ENCODE results near the gene FOXP1. TPM values are rescaled to one million over a fixed set of nuclear protein-coding genes. Genes with fewer than 3 reads are reported as not detected.

FOXP1 gene
- polyA plus RNA-seq, 1 donor from 2014 or later: 5.6 TPM

DNA sequence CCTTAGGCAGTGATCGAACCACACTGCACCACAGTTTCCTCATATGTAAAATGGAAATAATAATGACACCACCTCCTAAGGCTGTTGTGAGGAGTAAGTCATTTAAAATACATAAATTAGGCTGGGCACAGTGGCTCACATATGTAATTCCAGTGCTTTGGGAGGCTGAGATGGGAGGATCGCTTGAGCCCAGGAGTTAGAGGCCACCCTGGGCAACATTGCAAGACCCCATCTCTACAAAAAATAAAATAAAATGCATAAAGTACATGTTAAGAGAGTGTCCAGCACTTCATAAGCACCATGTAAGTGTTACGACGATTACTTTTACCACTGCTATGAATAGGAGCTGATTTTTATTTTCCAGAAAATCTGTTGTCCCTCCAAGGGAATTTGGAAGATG, 440.0 kb downstream of the FOXP1 start:
- Histone ChIP-seq H3K27ac (ENCODE audit: low read length) (no peak overlapping the region), H3K9me2 (ENCODE audit: insufficient read depth, low read length) (no peaks in the 10 kb centered on the region), H3K4me3 (ENCODE audit: low read length) (no peak overlapping the region), H3K79me2 (replicated peaks; ENCODE audit: insufficient read depth, low read length) (no peaks in the 10 kb centered on the region), H3K9ac (ENCODE audit: low read length) (no peak overlapping the region), H4K20me1 (ENCODE audit: insufficient read depth) (no peaks in the 10 kb centered on the region), H3K36me3 (ENCODE audit: insufficient read depth, low read length) (no peaks in the 10 kb centered on the region), H2AFZ (ENCODE audit: low read depth, low read length) (no peak overlapping the region), H3K9me3 (ENCODE audit: low read length) (no peaks in the 10 kb centered on the region), H3F3A (ENCODE audit: insufficient read depth, low read length, poor library complexity, severe bottlenecking) (no peaks in the 10 kb centered on the region), H3K27me3 (ENCODE audit: insufficient read depth, low read depth, low read length) (no peaks in the 10 kb centered on the region), H3K4me2 (ENCODE audit: low read length) (no peak overlapping the region)
- no peak for TF ChIP-seq POLR2AphosphoS5 (IDR thresholded peaks at IDR 0.05)

DNA sequence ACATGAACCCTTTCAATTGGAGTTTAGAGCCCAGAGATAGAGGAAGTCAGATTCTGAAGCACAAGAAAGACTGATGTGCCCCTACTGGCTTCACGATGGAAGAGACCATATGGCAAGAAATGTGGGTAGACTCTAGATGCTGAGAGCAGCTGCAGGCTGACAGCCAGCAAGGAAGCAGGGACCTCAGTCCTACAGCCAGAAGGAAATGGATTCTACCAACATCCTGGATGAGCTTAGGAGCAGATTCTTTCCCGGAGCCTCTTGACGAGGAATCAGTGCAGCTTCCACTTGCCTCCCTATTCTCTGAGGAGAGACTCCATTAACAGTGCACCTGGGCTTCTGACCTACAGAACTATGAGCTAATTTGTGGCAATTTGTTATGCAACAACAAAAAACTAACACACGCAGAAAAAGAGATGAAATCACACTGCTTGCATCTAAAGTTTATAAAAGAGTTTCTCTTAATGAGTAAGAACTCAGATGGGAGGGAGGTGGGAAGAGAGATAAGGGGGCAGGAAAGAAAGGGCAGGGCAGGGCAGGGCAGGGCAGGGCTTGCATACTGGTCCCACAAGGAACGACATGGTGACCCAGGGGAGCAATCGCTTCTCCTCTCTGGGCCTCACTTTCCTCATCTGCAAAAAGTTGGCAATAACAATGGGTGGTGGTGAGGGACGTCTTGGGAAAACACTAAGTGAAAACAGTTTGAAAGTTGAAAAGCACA, 440.9 kb downstream of the FOXP1 start:
- Histone ChIP-seq H3K36me3 (ENCODE audit: insufficient read depth, low read length) (no peaks in the 10 kb centered on the region), H3F3A (ENCODE audit: insufficient read depth, low read length, poor library complexity, severe bottlenecking) (no peaks in the 10 kb centered on the region), H3K27me3 (ENCODE audit: insufficient read depth, low read depth, low read length) (no peaks in the 10 kb centered on the region), H2AFZ (ENCODE audit: low read depth, low read length) (no peak overlapping the region), H4K20me1 (ENCODE audit: insufficient read depth) (no peaks in the 10 kb centered on the region), H3K9ac (ENCODE audit: low read length) (no peak overlapping the region), H3K79me2 (replicated peaks; ENCODE audit: insufficient read depth, low read length) (no peaks in the 10 kb centered on the region), H3K9me3 (ENCODE audit: low read length) (no peaks in the 10 kb centered on the region), H3K9me2 (ENCODE audit: insufficient read depth, low read length) (no peaks in the 10 kb centered on the region), H3K27ac (ENCODE audit: low read length) (no peak overlapping the region), H3K4me3 (ENCODE audit: low read length) (no peak overlapping the region), H3K4me2 (ENCODE audit: low read length) (no peak overlapping the region)
- no peak for TF ChIP-seq POLR2AphosphoS5 (IDR thresholded peaks at IDR 0.05)
- TF ChIP-seq EZH2 (IDR thresholded peaks at IDR 0.05; ENCODE audit: borderline replicate concordance, insufficient read depth, low read length, poor library complexity, severe bottlenecking): no peak
- no peak for TF ChIP-seq TAF1 (IDR thresholded peaks at IDR 0.05; ENCODE audit: low read depth)
- TF ChIP-seq REST (IDR thresholded peaks at IDR 0.05; ENCODE audit: borderline replicate concordance): no peak
- TF ChIP-seq EP300 (conservative IDR thresholded peaks at IDR 0.05; ENCODE audit: poor library complexity, severe bottlenecking): no peak
- TF ChIP-seq CTCF (IDR thresholded peaks at IDR 0.05; ENCODE audit: poor library complexity, severe bottlenecking): no peak
- TF ChIP-seq SMC3 (conservative IDR thresholded peaks at IDR 0.05; ENCODE audit: poor library complexity): no peak
- TF ChIP-seq RAD21 (conservative IDR thresholded peaks at IDR 0.05): no peak
- TF ChIP-seq MXI1 (conservative IDR thresholded peaks at IDR 0.05; ENCODE audit: poor library complexity, severe bottlenecking): no peak
